Hypothalamus (tissue), 51 donors: Measurements from ENCODE around the gene NAA60.

ENCODE experiments used
- DNase-seq, 51 donors: peaks; one replicate each; lab custom pipeline; 2025; lab: John Stamatoyannopoulos, UW

NAA60 gene

DNA sequence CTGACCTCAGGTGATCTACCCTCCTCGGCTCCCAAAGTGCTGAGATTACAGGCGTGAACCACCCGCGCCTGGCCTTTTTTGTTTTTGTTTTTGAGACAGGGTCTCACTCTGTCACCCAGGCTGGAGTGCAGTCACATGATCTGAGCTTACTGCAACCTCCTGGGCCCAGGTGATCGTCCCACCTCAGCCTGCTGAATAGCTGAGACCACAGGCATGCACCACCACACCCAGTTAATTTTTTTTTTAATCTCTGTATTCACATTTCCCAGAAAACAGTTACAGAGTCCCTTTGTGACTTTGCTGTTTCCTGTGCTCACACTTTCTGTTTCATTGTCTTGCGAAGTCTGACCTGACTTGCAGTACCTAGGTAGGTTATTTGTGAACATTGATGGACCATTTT is 60.0 kb downstream of the NAA60 start:
- DNase-seq = no peak

DNA sequence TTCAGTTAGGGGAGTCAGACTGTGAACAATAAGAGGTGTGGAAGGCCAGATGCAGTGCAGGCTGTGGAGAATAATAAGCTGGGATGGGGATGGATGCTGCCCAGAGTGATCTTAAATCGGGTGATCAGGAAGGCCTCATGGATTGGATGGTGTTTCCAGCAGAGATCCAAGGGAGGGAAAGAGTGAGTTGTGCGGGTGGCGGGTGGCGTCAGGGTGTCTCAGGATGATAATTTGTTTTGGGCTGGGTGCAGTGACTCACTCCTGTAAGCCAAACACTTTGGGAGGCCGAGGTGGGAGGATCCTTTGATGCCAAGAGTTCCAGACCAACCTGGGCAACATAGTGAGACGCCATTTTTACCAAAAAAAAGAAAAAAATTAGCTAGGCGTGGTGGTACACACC is 65.3 kb downstream of the NAA60 start:
- DNase-seq = no peak

DNA sequence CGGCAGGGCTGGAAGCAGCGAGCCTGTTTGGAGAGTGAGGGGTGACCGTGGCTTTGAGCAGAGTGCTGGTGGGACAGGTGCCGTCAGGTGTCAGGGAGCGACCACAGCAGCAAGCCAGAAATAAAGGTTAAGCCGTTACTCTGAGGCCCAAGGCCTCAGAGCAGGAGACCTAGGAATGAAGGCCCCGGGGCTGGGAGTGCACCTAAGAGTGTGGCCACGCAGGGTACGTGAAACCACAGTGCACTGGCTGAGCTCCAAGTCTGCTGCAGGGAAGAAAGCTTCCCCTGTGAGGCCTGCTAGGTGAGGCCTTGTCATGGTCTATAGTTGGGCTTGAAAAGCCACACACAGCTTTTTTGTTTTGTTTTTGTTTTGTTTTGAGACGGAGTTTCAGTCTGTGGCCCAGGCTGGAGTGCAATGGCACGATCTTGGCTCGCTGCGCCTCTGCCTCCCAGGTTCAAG is 66.0 kb downstream of the NAA60 start:
- DNase-seq = no peak

DNA sequence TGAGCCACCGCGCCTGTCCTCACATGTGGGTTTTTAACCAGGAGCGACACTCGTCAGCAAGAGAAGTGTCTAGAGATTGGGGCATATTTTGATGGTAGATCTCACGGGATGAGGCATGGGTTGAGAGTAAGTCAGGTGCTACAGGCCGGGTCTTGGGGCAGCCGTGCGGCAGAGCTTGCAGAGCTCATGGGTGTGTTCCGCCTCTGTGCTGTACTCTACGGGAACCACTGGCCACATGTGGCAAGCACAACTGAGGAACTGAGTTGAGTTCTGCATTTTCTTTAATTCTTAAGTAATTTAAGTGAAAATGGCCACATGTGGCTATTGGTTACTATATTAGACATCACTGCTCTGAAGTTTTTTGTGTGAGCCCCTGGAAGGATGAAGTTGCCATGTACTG is 66.9 kb downstream of the NAA60 start:
- DNase-seq = no peak

DNA sequence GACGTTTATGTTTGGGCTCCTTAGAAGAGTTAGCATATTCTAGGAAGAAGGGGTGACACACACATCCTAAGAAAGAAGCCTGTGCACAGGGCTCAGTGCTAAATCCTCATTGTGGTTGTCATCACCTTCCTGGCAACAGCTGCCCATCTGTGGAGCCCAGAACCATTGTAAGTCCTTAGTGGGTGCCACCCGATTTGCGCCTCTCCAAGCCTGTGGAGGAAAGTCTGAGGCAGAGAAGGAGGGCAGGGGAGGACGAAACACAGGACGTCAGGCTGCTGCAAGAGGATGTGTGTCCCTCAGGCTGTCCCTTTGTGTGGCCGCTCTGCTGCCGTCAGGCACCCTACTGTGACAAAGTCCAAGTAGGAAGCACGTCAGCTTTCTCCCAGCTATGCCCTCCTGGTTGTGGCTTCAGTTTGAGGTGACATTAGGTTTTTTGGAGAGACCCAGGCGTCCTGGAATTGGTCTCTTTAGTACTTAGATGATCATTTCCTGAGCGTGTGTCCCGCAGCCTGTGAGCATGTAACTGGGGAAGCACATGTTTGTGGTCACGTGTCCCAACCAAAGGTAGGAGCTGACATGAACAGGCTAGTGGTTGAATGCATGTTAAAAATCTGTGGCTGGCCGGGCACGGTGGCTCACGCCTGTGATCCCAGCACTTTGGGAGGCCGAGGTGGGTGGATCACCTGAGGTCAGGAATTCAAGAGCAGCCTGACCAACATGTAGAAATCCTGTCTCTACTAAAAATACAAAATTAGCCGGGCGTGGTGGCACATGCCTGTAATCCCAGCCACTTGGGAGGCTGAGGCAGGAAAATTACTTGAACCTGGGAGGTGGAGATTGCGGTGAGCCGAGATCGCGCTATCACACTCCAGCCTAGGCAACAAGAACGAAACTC is 68.1 kb downstream of the NAA60 start:
- DNase-seq = no peak

DNA sequence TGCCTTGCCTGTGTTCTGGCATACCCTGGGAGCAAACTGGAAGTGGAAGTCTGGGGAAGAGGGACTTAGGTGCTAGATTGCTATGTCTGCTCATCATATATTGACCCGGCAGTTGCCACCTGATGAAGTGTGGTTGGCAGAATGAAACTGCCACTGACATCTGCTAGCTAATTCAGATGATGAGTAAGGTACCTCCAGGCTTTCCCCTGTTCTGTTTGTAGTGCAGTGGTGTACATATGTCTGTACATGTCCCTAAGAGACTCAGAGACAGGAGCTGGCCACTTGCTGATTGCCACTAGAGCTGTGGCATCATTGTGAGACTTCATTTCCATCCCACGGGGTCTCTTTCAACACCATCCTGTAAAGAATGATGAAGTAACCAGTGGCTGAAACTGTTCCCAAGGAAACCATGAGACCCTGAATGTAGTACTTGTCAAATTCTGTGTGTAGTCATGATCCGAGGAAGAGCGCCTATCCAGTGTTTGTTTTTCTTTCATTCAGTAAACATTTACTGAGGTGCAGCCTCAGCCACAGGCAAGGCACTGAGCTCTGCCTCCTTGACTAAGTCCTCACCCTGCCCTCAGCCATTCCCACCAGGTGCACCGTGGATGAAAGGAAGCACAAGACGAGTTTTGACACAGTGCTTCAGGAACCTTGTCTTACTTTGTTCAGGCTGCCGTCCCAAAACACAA is 70.6 kb downstream of the NAA60 start:
- no peak for DNase-seq

DNA sequence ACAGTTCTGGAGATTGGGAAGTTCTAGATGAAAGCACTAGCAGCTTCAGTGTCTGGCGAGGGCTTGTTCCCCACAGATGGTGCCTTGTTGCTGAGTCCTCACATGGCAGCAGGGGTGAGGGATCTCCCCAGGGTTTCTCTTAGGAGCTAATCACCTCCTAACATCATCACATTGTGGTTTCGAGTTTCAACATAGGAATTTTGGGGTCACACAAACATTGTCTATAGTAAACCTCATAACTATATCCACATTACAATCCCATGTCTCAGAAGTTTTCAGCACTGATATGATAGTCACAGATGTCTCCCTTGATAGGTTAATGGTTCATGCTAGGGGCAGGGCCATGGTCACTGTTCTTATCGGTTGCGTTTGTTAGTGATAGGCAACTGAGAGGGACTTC is 71.1 kb downstream of the NAA60 start:
- no peak for DNase-seq

DNA sequence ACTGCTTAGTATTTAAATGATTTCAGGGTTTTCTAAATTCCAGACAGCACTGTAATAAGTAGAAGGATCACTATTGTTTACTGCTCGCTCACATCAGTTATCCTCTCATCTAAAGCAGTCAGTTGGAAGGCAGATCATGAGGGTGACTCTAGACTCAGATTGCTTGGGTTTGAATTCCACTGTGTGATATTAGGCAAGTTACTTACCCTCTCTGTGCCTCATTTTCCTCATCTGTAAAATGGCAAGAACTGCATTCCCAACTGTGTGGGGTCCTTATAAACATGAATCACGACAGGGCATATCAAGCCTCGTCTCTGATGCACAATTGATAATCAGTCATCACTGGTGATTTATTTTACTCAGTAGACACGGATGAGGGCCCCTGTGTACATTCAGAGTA is 72.4 kb downstream of the NAA60 start:
- DNase-seq = no peak

DNA sequence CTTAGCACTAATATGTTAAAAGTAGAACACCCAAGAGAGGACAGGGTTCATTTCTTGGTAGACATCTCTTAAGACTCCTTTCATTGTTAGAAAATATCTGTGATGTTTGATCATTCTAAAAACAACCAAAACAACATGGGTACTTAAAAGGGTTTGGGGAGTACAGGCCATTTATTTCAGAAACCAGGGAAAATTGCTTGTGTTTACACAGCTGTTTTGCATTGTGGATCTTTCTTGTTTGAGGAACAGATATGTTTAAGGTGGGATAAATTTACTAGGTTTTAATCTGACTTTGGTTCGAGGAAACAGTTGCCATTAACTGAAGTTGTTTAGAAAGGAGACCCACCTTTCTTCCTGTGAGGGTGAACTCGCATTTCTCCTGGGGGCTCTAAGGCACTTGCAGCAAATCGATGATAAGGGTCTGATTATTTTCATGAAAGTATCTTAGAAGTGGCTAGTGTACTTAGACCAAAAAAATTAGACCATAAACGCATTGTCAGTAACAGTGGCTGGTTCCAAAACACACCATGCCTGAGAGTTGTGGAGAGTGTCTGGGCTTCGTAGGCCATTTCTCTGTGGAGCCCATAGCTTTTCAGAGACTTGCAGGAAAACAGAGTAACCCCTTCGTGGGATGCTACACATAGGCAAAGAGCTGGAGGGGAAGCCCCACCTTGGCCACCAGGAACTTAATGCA is 75.0 kb downstream of the NAA60 start:
- DNase-seq = no peak

DNA sequence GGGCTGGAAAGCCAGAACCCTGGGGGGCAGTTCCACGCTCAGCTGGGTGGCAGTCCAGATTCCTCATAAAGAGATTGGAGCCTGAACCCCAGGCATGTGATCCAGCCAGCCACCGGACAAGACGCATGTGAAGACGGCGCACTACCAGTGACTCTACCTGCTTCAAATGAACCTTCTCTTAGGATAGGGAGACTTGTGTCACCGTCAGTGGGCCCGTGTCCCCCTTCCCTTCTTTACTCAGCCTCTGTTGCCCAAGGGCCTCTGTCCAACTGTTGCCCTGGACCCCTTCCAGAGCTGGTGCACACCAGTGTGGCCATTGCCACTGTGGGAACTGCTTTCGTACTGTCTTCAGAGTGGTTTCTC is 75.5 kb downstream of the NAA60 start:
- DNase-seq = peak in 2 of 51 donors; percentile 4 to 8

DNA sequence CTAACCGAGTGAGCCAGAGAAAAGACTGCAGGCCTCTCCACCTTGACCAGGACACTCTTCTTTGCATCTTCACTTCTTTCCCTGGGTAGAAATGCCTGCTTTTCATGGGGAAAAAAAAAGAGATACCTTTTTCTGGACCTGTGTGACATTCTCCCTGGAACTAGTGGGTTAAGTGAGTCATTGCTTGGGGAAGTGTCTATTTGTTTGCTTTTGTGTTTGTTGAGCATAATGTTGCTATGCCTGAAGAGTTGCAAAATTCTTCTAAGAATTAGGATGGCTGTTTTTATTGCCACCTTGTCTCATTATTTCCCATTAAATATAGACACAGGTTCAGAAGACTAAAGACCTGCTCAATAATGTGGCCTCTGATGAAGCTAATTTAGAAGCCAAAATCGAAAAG is 76.1 kb downstream of the NAA60 start:
- no peak for DNase-seq

DNA sequence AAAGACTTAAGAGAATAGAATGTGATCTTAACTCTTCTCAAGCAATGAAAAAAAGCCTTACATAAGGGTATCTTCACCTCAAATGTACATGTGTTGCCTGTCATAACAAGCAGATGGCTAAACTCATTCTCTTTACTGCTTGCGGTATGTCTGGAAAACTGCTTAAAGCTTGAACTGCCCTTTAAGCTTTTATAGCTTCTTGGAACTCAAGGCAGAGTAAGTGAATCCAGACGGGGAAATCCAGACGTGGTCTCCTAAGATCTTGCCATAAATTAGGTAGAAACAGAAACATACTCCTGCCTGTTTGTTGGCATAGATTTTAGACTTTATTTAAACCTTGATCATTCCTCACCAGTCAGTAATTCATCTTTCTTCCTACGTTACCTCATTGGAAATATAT is 76.9 kb downstream of the NAA60 start:
- no peak for DNase-seq

DNA sequence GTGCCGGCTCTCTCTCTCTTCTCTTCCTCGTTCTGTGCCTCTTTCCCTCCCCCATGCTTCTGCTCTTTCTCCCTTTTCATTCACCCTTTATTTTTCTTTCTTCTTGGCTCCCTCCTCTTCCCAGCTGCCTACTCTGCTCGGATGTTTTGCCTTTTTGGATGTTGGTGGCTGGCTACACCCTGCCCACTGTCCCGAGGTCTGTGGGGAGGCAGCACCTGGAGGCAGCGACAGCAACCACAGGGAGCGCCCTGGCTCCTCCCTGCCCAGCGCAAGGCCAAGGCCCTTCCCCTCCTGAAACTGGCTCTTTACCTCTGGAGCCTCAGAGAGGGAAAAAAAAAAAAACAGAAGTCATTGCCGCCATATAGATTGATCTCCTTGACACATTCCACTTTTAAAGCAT is 77.4 kb downstream of the NAA60 start:
- no peak for DNase-seq

DNA sequence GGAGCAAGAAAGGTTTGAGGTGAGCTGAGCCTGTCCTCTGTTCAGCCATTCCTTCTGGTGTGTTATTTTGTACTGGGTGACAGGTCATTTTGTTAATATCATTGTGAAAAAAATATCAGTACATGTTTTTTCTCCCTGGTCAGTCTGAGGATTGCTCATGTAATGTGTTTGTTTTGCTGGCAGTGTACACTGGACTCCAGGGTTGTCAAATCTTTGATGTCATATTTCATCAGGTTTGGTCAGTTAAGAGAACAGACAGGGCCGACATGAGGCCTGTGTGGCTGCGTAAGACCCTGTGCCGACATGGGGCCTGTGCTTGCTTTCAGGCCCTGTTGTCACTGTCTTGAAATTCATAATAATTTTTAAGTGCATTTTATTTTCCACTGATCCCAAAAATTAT is 79.8 kb downstream of the NAA60 start:
- DNase-seq = no peak

DNA sequence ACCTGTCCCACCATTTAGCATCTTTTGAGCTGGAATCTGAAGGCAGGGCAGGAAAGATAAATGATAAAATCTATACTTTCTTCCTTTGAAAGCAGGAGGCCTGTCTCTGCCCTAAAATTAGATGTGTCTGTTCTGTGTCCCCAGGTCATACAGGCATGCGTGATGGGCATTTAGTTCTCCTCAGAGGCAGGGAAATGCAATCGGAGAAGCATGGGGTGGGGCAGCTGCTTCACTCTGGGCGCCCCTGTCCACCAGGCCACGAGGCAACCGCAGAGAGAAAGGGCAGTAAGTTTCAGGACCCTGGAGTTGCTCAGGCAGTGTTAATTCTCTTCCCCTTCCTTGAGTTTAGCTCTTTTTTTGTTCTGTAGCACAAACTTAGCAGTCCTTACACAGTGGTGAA is 82.5 kb downstream of the NAA60 start:
- no peak for DNase-seq

DNA sequence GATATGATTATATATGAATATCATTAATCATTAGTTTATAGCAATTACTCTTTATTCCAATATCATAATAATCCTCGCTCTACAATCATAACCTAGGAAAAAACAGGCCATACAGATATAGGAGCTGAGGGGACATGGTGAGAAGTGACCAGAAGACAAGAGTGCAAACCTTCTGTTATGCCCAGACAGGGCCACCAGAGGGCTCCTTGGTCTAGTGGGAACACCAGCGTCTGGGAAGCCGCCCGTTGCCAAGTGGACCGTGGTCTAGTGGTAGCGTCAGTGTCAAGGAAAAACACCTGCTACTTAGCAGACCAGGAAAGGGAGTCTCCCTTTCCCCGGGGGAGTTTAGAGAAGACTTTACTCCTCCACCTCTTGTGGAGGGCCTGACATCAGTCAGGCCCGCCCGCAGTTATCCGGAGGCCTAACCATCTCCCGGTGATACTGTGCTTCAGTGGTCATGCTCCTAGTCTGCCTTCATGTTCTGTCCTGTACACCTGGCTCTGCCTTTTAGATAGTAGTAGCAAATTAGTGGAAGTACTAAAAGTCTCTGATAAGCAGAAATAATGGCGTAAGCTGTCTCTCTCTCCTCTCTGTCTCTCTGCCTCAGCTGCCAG is 83.8 kb downstream of the NAA60 start:
- DNase-seq = peak in 40 of 51 donors; percentile 3 to 80 (median 48)

DNA sequence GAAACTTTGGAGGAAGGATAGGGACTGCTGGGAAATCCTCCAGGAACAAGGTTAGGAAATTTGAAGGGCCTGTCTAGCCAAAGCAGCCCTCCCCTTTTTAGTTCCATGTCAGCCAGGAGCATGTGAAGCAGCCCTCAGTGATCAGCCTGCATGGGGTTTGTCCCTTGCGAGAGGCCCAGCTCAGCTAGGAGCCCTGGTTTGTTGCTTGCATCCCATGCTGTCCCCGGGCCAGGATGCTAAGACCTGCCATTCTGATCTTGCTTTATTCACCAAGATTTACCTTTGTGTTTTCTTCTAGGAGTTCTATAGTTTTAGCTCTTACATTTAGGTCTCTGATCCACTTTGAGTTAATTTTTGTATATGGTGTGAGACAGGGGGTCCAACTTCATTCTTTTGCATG is 84.9 kb downstream of the NAA60 start:
- no peak for DNase-seq

DNA sequence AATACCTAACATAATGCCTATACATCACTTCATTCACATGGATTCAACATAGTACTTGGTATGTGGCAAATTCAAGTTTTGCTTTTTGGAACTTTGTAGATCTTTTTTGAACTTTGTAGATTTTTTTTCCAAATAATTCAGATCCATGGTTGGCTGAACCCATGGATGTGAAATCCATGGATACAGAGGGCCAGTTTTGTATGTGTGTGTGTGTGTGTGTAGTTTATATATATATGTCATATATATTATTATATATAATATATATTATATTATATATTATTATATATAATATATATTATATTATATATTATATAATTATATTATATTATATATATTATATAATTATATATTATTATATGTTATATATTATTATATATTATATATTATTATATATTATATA is 85.7 kb downstream of the NAA60 start:
- no peak for DNase-seq

DNA sequence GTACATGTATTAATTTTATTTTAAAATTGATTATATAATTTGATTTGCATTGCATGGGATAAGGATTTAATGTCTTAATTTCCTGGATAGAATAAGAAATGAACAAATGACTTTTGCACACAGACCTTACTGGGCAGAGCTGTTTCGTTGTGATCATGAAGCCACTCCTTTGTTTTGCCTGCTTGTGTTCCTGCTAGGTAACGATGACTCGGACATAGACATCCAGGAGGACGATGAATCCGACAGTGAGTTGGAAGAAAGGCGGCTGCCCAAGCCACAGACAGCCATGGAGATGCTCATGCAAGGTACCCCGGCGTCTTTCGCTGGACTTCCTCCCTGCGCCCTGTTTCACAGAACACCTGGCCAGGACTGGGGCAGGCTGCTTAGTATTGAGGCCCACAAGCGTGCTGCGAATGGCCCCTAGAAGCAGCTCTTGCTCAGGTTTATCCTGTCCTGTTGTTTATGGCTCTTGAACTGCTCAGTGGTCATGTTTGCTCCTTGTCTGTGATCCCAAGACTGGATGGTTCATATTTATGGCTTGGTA is 87.0 kb downstream of the NAA60 start:
- DNase-seq = no peak

DNA sequence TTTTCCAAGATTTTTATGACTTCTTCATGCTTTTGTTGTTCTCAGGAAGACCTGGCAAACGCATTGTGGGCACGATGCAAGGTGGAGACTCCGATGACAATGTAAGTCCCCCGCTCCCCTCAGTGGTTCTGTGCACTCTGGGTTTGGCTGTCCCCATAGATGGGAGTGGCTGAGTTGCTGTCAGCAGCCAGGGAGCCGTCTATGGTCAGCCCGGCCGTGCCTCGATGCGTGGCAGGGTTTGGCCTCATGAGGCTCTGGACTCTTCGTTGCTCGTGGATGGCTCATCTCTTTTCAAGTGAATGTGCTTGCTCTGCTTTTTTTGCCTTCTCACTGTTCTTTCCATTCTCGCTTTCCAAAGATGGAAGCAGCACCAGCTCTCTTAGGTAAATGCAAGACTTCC is 89.3 kb downstream of the NAA60 start:
- no peak for DNase-seq

DNA sequence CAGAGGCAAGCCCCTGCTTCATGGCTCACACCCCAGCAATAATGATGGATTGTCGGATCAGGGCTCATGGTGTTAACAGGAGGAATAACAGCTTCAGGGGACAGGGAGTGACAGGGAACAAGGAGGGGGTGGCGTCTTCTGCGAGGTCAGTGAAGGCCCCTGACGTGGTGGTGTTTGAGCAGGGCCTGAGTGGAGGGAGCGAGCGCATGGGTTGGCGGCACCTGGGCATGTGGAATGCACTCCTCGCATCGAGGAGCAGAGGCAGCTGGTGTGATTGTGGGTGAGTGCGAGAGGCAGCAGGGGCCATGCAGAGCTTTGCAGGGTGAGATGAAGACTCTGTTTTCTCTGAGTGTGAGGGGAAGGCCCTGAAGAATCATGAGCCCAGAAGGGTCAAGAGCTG is 90.6 kb downstream of the NAA60 start:
- DNase-seq = no peak
